Smooth muscle cell of trachea (primary cell): Measurements from ENCODE around the gene ELL3. TPM values are rescaled to one million over a fixed set of nuclear protein-coding genes. Genes with fewer than 3 reads are reported as not detected.

Experiments used
- total RNA-seq: library from RNA; depleted of rRNA; stranded (reverse); fragments of >200 nt; gene quantifications from 2 replicates; pipeline ENCODE4 v1.2.1, GENCODE V29; 2014

Gene ELL3, protein sequence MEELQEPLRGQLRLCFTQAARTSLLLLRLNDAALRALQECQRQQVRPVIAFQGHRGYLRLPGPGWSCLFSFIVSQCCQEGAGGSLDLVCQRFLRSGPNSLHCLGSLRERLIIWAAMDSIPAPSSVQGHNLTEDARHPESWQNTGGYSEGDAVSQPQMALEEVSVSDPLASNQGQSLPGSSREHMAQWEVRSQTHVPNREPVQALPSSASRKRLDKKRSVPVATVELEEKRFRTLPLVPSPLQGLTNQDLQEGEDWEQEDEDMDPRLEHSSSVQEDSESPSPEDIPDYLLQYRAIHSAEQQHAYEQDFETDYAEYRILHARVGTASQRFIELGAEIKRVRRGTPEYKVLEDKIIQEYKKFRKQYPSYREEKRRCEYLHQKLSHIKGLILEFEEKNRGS
- 3.3 and 7.4 TPM in 2 replicates for total RNA-seq

DNA sequence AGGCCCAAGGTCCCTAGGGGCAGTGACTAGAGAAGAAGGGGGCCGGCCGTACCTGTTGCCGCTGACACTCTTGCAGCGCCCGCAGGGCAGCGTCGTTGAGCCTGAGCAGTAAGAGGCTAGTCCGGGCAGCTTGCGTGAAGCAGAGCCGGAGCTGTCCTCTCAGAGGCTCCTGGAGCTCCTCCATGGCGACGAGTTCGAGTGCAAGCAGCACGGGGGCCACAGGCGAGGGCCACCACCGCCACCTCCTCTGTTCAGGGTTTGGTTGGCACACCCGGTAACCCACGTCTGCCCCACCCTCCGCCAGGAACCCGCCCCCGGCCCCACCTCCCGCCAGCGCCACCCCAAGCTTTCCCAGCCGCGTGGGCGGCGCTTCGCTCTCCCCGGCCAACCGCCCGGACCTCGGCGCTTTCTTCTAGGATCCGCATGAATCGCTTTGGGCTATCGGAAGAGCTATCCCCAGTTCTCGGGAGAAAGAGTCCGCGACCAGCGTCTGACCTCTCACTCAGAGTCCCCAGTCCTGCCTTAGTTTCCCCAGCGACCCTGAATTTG is at the start of gene ELL3:
ELL3 (minus strand) TSS at position 249 of the 549 bp plus-strand sequence; CDS start at position 184, 65 bp downstream.

DNA sequence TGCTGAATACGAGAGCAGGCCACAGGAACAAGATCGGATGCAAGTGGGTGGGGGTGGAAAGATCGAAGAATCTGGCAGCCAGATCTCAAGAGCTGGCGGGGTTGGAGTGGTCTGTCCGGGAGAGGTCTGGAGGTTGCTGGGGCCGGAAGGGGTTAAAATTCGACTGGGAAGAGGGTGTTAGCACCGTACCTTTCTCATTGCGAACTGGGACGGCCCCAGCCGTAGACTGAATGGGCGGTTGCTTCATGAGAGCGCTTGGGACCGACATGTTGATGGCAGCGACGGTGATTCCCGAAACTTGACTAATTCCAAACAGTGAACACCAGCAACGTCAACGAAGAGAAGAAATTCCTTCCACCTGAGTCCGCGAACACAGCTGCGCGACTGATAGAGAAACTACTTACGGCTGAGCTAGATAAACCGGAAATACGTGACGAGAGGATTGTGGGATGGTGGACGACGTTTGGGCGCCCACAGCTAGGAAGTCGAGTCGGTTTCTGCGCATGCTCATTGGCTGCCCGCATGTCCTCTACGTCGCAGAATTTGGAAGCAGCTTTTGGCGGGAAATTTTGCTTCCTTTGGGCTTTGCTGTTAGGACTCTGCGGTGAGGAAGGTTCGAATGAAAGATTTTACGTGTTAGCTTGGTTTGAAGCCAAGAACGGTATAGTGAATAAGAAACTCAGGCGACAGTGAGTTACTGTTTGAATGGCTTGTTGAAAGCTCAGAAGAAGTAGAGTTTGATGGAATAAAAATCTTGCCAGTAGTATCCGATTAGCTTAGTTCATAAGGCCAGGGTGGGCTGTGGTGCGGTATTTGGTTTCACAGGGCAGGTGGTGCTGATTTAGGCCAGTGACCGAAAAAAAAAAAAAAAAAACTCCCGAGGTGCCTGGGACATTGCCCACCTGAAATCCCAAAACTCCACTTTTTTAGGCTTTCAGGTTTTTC is 47.8 kb upstream of the ELL3 start, which contains the start of gene MFAP1:
MFAP1 (minus strand) TSS at position 389 of the 945 bp plus-strand sequence; CDS start at position 268, 121 bp downstream.

DNA sequence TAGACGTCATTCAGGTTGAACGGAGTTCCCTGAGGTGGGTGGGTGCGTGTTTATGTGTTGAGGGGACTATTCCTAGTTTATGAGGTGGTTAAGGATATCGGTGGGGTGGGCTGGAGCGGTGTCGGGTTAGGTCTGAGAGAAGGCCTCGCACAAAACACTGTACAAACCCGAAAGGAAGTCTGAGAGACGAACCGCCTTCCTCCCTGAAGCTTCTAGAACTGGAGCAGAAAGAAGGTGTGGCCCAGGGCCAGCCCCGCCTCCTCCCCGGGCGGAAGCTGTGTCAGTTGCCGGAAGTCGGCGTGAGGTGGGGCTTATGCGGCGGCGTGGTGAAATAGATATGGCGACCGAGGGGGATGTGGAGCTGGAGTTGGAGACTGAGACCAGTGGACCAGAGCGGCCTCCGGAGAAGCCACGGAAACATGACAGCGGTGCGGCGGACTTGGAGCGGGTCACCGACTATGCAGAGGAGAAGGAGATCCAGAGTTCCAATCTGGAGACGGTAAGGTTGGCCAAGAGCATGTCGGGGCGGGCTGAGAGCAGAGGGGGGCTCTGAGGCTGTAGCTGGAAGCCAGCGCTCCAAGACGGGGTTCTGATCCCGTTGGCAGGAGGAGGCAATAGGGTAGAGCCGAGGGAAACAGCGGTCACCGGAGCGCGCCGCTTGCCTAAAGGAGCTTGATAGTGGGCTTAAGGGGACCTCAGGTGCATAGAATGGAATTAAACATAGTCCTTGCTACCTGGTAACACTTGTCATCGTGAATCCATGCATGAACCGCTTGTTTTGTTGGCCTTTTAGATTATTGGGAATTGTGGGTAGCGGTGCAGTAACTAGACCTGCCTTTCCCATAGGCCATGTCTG is 23.7 kb upstream of the ELL3 start, which contains the start of gene HYPK:
HYPK (plus strand) TSS at position 314 of the 856 bp plus-strand sequence; CDS start at position 338, 24 bp downstream.

DNA sequence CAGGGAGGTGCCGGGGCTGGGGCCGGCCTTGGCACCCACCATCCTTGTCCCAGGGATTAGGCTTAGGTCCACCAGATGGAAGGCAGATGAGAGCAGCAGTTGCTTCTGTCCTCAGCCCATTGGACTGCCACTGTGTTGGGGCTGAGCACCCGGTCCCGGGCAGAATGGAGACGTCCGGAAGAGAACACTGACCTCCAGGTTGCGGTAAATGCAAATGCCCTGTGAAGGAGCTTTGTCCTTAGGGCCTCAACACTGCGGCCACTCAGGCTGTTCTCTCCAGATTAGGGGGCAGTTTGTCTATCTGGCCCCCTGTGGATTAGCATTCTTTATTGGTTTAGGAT is 23.1 kb upstream of the ELL3 start, which contains the start of gene SERINC4:
SERINC4 (minus strand) TSS at position 276 of the 341 bp plus-strand sequence; CDS start at position 42, 234 bp downstream.

DNA sequence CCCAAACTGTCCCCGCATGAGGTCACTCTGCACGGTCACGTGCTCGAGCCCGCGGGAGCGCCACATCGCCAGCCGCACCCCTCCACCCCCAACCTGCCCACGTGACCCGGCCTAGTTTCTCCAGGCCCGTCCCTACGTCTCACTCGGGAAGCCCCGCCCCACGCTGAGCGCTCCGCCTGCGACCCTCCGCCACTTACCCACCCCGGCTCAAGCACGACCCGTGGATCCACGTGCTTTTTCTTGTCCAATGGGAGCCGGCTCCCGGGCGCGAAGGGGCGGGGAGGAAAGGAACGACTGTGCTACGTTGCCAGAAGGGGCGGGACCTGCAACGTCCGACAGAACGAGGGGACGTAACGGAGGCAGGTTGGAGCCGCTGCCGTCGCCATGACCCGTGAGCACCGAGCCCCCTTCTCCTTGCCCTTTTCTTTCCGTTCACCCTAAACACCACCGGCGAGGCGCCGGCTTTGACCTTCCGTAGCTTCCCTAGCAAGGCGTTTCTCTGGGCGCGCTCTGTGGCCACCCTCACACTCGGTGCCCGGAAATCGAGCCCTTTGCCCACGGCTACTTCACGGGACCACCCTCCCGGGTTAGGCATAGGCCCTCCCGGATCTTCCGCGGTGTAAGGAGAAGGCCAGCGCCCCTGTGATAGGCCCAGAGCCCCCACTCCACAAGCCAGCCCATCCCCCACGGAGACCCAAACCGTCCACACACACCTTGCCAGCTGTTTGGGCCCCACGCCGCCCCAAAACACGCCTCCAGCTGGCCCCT is 15.4 kb upstream of the ELL3 start, which contains the start of gene SERF2:
SERF2 (plus strand) TSS at position 328 of the 768 bp plus-strand sequence; CDS start at position 385, 57 bp downstream.

DNA sequence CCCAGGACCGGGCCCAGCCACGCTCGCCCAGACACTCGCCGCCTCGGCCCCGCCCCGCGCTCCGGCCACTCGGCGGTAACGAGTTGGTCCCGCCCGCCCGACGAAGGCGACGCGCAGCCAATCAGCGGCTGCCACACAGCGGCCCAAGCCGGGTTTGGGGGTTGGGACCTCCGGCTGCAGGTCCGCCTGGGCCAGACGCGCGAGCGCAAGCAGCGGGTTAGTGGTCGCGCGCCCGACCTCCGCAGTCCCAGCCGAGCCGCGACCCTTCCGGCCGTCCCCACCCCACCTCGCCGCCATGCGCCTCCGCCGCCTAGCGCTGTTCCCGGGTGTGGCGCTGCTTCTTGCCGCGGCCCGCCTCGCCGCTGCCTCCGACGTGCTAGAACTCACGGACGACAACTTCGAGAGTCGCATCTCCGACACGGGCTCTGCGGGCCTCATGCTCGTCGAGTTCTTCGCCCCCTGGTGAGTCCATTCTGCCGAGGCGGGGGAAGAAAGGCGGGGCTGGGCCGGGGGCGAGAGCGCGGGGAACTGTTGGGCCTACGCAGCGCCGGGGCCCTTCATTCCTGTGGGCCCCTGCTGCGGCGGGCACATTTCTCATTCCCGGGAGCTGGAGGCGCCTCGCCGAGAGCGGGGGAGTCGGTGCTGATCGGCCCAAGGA is 30.4 kb downstream of the ELL3 start, which contains the start of gene PDIA3:
PDIA3 (plus strand) TSS at position 194 of the 658 bp plus-strand sequence; CDS start at position 296, 102 bp downstream.

Other genes starting within 250 kb of the ELL3 start
- gene PPIP5K1, start 186.8 kb downstream of the ELL3 start, total RNA-seq, result 21.1 and 25.8 TPM in 2 replicates
- not detected in 2 replicates for gene CKMT1B, start 182.9 kb downstream of the ELL3 start, total RNA-seq
- gene STRC, start 158.2 kb downstream of the ELL3 start, total RNA-seq, result 0.17 TPM in 1 of 2 replicates, not detected in the other
- 0.50 and 3.1 TPM in 2 replicates for gene CATSPER2, start 128.1 kb downstream of the ELL3 start, total RNA-seq
- not detected in 2 replicates for gene CKMT1A, start 83.1 kb downstream of the ELL3 start, total RNA-seq
- gene PDIA3, start 30.5 kb downstream of the ELL3 start, total RNA-seq, result 192 and 247 TPM in 2 replicates
- gene SERF2, start 15.4 kb upstream of the ELL3 start, total RNA-seq, result 593 and 934 TPM in 2 replicates
- 0.15 TPM in 1 of 2 replicates, not detected in the other for gene SERINC4, start 23.3 kb upstream of the ELL3 start, total RNA-seq
- 5.1 and 7.9 TPM in 2 replicates for gene HYPK, start 23.6 kb upstream of the ELL3 start, total RNA-seq
- gene MFAP1, start 47.7 kb upstream of the ELL3 start, total RNA-seq, result 27.6 and 31.1 TPM in 2 replicates
- 4.1 and 24.7 TPM in 2 replicates for gene WDR76, start 50.0 kb upstream of the ELL3 start, total RNA-seq